ENCODE measurements around the gene OVOL3.
"Not testable (repeated sequence)": the region's sequence is repeated elsewhere in the genome, so short reads cannot be mapped to it uniquely, and the experiment has no call there.

The OVOL3 gene

DNA sequence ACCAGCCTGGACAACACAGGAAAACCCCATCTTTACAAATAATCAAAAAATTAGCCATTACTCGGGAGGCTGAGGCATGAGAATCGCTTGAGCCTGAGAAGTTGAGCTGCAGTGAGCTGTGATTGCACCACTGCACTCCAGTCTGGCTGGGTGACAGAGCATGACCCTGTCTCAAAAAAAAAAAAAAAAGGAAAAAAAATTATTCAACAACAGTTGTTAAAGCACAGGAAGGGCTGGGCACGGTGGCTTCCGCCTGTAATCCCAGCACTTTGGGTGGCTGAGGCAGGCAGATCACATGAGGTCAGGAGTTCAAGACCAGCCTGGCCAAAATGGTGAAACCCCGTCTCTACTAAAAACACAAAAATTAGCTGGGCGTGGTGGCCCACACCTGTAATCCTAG lies 20.3 kb downstream of the OVOL3 start:
- not testable (repeated sequence) for DNase-seq (ENCODE audit: low read depth, low spot score)

DNA sequence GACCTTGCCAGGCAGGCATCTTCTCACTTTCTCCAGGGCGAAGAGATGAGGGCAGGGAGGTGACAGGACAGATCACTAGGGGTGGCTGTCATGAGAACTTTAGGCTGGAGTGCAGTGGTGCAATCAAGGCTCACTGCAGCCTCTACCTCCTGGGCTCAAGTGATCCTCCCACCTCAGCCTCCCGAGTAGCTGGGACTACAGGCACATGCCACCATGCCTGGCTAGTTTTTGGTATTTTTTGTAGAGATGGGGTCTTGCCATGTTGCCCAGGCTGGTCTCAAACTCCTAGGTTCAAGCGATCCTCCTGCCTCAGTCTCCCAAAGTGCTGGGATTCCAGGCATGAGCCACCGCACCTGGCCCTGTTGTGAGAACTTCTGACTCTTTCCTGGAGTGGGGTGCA lies 23.9 kb downstream of the OVOL3 start:
- not testable (repeated sequence) for DNase-seq (ENCODE audit: low read depth, low spot score)

DNA sequence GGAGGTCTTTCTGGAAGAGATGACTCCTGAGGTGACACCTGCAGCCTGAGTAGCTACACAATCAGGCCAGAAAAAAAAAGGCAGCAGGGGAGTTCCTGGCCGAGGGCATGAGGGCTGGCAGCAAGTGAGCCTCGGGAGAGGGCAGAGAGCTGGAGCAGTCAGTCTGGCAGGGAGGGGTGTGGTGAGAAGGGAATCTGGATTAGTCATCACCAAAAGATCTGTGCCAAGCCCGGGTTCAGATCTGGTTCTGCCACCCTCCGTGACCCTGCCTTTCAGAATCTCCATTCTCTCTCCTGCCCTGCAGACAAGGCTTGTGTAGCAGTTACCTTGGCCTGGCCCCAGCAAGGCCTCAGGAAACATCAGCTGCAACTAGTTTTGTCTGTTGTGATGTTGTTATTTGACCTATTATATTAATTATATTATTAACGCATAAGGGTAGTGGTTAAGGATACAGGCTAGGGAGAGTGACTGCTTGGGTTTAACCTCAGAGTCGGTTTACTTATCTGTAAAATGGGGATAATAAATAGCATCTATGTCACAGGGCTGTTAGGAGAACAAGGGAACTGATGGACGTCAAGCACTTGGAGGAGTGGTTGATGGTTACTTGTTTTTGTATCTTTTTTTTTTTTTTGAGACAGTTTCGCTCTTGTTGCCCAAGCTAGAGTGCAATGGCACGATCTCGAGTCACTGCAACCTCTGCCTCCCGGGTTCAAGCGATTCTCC lies 26.2 kb downstream of the OVOL3 start:
- no peak for DNase-seq (ENCODE audit: low read depth, low spot score)

DNA sequence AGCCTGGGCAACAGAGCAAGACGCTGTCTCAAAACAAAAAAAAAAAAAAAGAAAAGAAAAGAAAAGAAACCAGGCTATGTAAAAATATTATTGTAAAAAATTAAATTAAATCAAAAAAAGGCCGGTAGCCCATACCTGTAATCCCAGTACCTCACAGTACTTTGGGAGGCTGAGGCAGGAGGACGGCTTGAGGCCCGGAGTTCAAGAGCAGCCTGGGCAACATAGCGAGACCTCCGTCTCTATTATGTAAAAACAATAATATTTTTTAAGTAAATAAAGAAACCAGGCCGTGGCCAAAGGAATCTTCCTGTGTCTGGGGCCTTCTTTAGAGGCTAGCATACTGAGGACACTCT lies 28.2 kb downstream of the OVOL3 start:
- no peak for DNase-seq (ENCODE audit: low read depth, low spot score)

DNA sequence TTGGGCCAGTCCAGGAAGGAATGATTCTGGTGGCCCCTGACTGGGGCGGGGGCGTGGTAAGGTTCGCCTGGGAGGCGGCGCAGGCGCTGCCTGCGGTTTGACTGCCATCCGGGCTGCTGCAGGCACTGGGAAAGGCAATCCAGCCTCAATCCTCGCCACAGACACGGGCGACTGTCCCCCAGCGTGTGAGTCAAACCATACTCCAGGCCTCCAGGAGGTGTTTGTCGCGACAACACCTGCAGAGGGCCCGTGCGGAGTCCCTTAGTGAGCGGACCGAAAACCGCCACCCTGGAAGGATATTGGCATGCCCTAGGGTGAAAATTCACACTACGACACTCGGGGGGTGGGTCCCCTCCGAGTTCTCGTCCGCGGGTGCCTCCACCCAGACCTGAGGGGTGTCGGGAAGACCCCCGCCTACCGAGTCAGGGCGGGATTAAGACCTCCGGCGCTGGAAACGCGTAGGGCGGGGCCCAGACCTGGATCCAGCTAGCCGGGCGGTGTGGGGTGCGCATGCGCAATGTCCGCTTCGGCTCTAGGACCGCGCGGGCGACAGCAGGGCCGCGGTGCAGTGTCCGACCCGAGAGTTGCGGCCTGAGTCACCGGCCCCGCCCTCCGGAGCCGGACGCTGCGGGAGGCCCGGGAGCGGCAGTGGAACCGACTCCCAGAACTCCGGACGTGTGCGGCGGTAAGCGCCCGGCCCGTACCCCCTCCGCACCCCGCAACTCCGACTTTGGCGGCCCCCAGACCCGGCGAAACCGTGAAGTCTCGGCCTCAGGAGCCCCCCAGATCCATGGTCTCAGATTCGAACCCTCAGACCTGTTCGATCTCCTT lies 28.7 kb downstream of the OVOL3 start, which contains the start of gene CAPNS1:
Gene CAPNS1 (plus strand): TSS at position 594 of the 831 bp plus-strand sequence. CDS start 946 bp downstream, outside the sequence.
- DNase-seq (ENCODE audit: low read depth, low spot score): peak; percentile 87

DNA sequence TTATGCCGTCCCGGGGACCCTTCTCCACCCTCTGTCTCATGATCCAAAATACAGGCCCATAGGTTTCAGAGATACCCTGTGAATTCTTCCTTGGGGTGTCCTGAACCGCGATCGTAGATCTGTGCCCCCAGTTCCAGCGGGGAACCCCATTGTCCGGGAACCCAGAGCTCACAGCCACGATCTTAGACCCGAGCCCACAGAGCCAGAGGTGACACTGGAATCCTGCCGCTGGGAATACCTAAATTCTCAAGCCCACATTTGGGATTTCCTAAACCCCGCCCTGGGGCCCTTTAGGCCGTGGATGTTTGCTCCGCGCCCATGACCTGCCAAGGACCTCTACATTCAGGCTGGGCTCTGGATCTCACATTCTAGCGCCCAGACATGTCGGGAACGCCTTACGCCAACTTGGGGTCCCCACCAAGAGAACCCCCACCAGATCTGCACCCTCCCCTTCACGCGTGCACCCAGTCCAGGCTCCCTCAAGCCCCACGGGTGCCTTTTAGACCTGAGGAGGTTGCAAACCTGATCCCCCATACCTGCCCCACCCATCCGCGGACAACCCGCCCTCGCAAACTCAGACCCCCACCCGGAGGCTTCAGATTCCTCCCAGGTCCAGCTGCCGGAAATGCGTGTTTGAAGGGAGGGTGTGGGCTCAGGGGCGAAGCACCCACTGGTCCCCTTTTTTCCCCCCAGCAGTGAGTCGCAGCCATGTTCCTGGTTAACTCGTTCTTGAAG lies 29.5 kb downstream of the OVOL3 start:
- DNase-seq (ENCODE audit: low read depth, low spot score): no peak

DNA sequence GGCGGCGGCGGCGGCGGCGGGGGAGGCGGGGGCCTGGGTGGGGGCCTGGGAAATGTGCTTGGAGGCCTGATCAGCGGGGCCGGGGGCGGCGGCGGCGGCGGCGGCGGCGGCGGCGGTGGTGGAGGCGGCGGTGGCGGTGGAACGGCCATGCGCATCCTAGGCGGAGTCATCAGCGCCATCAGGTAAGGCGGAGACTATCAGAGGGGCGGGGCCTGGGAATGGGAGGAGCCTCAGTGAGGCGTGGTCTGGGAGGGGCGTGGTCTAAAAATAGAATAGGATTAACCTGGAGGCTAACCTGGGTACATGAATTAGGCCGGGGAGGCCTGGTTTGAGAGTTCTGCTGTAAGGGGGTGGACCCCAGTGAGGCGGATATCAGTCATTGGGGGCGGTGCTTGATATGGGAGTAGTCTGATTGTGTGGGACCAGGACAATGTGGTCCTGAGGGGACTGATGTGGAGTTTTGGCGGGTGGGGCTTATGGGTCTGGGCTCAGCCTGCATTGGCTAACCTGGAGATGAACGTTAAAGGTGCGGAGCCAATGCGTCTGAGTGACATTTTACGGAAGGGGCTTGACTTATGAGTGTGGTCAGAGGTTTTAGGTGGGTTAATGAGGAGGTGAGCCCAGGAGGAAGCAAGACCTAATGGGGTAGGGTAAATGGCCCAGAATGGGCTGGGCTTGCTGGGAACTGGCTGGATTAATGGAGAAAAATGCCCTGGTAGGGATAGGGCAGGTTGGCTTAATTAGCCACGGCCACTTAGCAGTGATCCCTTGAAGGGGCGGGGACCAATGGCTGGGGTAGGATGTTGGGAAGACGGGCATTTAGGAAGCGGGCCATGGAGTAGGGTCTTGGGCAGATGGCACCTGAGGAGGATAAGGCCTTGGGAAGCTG lies 30.3 kb downstream of the OVOL3 start:
- DNase-seq (ENCODE audit: low read depth, low spot score): peak; percentile 39

DNA sequence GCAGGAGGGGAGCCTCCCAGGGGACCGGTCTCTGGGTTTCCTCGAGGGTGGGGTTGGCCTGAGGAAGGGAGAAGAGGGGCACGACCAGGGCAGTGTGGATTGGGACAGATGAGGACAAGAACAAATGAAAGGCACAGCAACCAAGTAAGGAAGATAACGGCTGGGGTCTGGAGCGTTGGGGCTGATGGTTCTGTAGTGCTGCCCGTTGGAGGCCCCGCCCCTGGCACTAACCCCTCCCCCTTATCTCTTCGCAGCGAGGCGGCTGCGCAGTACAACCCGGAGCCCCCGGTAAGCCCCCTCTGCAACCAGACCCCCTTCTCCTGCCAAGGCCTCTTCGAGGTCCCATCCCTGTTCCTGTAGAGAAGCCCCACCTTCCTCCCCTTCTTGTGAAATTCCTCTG lies 31.1 kb downstream of the OVOL3 start:
- DNase-seq (ENCODE audit: low read depth, low spot score): no peak

DNA sequence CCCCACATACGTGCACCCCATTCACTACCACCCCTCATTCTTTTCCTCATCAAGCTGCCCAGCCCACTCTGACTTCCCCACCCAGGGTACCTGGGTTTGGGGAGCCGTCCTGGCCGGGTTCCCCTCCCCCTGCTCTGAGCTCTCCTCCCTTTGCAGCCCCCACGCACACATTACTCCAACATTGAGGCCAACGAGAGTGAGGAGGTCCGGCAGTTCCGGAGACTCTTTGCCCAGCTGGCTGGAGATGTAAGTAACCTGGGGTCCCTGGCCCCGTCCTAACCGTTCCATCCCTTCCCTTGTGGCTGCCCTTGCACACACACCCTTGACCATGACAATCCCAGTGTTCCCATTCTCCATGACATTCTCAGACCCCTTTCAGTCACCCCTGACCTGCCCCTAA lies 31.6 kb downstream of the OVOL3 start:
- DNase-seq (ENCODE audit: low read depth, low spot score): no peak

DNA sequence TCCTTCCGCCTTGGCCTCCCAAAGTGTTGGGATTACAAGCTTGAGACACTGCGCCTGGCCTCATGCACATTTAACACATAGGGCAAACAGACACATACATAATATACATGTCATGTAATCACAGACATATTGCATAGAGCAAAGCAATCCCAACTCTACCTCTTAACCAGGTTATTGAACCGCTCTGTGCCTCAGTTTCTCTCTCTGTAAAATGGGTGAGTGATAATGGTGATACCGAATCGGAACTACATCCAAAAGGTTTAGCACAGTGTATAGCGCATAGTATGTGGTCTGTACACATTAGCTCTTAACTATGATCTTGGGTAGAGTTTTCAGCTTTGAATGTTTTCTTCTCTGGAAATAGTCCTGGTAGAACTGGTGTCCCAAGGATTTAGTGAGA lies 33.7 kb downstream of the OVOL3 start:
- DNase-seq (ENCODE audit: low read depth, low spot score): no peak

DNA sequence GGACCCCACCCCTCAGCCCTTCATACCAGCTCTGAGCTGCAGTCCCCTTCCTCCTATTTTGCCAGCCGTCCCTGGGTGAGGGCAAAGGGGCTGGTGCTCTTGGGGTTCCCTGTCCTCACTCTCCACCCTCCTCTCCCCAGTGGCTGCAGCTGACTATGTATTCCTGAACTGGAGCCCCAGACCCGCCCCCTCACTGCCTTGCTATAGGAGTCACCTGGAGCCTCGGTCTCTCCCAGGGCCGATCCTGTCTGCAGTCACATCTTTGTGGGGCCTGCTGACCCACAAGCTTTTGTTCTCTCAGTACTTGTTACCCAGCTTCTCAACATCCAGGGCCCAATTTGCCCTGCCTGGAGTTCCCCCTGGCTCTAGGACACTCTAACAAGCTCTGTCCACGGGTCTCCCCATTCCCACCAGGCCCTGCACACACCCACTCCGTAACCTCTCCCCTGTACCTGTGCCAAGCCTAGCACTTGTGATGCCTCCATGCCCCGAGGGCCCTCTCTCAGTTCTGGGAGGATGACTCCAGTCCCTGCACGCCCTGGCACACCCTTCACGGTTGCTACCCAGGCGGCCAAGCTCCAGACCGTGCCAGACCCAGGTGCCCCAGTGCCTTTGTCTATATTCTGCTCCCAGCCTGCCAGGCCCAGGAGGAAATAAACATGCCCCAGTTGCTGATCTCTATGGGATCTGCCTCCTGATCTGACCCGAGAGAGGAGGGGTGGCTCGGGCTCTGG lies 38.9 kb downstream of the OVOL3 start:
- DNase-seq (ENCODE audit: low read depth, low spot score): no peak

DNA sequence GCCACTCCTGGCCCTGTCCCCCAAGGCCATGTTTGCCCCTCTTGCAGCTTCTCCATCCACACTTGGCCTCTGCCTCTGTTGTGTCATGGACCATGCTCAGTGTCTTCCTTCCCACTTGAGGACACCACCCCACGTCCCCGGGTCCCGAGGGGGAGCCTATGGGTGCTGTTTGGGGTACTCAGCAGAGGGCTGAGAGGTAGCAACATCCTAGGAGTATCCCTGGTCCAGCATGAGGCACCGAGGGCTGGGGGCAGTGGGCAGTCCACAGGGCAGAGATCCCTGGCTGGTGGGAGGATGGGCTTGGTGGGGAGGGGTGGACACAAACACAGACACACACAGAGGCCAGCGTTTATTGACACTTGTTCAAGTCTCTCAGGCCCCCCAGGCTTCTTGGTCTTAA lies 39.6 kb downstream of the OVOL3 start:
- no peak for DNase-seq (ENCODE audit: low read depth, low spot score)

DNA sequence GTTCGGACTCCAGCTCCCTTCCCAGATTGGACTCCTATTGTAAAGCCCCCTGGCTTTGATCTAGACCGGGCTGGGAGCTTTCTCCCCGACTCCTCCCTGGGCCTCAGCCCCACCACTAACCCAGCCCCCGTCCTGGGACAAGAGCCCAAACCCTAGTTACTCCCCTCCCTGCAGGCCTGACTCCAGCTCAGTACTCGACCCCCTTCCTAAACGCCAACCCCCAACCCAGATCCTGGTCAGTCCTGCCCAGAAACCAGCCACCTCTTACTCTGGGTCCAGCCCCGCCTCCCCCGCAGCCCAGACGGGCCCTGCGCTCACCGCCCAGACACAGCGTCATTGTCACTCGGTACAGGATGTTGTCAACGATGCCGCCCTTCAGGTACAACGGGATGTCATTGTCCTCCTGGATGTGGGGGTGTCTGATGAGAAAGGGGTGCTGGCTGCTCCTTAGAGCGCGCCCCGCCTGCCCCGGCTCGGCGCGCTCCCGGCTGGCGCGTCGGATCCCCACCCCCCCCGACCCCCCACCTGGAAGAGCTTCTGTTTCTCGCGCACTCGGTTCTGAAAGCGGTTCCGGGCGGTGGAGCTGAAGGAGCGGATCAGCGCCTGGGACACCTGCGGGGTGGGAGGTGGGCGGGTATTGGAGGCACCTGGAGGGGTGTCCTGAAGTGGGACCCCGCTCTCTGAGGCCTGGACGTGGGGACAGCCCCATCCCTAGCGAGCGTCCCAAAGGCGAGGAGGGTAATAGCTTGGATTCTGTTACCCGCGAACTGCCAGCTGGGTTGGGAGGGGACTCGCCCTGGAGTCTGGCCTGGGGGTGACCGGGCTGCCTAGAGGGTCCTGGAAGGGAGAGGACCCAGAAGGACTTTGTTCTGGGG lies 40.4 kb downstream of the OVOL3 start:
- DNase-seq (ENCODE audit: low read depth, low spot score): no peak

DNA sequence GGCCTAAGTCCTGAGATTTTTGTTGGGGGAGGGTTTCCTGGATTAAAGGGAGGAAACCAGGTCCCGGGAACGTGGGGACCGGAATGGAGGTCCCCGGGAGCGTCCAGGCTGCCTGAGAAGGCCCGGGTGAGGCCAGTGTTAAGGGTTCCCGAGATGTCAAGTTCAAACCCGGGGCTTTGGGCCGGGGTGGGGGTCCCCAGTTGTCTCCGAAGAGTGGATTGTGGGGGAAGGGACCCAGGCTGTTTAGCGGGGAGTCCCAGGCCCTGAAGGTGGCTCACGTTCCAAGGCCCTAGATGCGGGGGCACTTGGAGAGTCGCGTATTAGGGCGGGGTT lies 41.0 kb downstream of the OVOL3 start:
- no peak for DNase-seq (ENCODE audit: low read depth, low spot score)

DNA sequence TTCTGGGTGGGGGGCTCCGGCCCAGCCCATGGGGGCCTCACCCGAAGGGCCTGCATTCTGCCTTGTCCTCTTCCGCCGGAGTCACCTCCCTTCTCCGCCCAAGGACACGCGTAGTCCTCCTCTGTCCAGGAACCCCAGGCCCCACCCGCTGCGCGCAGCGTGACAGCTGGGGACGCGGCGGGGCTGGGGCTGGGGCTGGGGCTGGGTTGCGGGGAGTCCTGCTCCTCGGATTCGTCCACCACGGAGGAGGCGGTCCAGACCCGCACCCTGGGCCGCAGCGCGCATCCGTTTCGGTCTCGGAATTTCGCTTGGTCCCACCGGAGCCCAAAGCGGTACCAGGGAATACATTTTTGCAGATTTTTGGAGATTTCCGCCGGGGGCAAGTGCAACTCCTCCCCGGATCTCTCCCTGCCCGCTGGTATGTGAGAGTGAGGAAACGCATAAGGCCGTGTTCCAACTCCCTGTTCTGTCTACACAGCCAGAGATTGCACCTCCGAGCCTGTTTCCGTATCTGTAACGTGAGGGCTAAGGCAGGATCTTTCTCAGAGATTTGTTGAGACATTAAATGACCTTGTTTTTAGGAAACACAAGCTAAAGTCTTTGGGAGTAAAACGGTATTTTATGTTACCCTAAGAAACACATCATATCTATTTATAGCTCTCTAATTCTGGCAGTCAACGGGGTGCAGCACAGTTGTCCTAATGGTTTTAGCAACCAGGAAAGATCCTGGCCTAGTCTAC lies 41.6 kb downstream of the OVOL3 start, which contains the start of gene COX7A1:
Gene COX7A1 (minus strand): TSS at position 96 of the 740 bp plus-strand sequence. CDS start 40 bp downstream, at position 56.
- no peak for DNase-seq (ENCODE audit: low read depth, low spot score)

DNA sequence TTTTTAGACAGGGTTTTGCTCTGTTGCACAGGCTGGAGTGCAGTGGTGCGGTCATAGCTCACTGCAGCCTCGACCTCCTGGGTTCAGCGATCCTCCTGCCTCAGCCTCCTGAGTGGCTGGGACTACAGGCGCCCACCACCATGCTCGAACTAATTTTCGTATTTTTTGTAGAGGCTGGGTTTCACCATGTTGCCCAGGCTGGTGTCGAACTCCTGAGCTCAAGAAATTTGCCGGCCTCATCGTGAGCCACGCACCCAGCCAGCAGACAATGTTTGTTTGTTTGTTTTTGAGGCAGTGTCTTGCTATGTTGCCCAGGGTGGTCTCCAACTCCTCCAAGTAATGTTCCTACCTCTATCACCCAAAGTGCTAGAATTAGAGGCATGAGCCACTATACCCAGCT lies 42.2 kb downstream of the OVOL3 start:
- DNase-seq (ENCODE audit: low read depth, low spot score): no peak

DNA sequence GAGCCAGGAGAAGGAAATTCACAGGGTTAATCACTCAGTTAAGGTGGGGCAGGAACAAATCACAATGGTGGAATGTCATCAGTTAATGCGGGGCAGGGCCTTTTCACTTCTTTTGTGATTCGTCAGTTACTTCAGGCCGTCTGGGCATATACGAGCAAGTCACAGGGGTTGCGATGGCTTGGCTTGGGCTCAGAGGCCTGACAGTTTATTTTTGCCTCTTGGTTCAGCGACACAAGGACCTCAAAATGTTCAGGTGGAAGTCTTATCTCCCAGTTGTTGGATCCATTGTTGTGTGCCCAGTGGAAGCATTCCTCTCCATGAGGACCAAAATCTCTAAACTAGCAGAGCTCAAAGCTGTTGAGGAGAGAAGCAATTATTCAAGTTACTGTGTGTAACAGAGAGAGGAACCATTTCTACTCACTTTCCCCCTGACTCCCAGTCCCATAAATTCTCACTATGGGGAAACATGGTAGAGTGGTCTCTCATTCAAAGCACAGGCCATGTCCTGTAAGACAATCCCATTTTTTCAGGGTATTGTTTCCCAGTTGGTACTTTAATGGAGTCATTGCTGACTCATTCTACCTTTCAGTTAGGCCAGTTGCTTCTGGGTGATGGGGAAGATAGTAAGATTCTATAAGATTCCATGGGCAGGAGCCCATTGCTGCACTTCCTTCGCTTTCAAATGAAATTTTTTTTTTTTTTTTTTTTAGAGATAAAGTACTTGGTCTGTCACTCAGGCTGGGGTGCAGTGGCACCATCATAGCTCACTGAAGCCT lies 50.1 kb downstream of the OVOL3 start:
- DNase-seq (ENCODE audit: low read depth, low spot score): no peak

Measured in brain pericyte (primary cell).